Endothelial cell of umbilical vein (primary cell): ENCODE data around the gene SART1. TPM values are rescaled to one million over a fixed set of nuclear protein-coding genes. Genes with fewer than 3 reads are reported as not detected.

Experiments
- BruUV-seq: library from RNA; stranded (reverse); fragments of 400-500 nt; replicated peaks from 2 replicates; lab custom pipeline; 2021; lab: Mats Ljungman, UMichigan
- CTCF ChIA-PET: fragments of 300-600, 350-600 bp; sonication (Branson Sonifier 250); formaldehyde crosslinking; loops from one replicate; lab custom pipeline; 2021; ENCODE audit warnings: antibody characterized with exemption, inconsistent platforms; lab: Charles Lee
- POLR2A ChIA-PET: fragments of 300-600, 350-600 bp; sonication (Branson Sonifier 250); formaldehyde crosslinking; loops from one replicate; lab custom pipeline; 2021; ENCODE audit warnings: antibody characterized with exemption, inconsistent platforms; lab: Charles Lee
- DNase-seq: peaks from one replicate; pipeline ENCODE4 v3.0.0-alpha.2; 2011; ENCODE audit warnings: low read depth, low spot score
- FAIRE-seq: peaks from 2 replicates; lab custom pipeline; 2011; peaks lifted over from hg19 to GRCh38; lab: Jason Lieb, UNC
- H2AFZ ChIP-seq: 2 replicates; pipeline ENCODE4 v1.6.0; 2012; ENCODE audit warnings: low read depth, low read length, control low read depth, inconsistent platforms
- H3K27ac ChIP-seq: 2 replicates; pipeline ENCODE4 v1.5.1; 2011; ENCODE audit warnings: low read depth, mild to moderate bottlenecking, control low read depth, low read length, moderate library complexity; ENCODE audit not compliant: insufficient read depth
- H3K27me3 ChIP-seq, 2 experiments: 2 replicates each; pipeline versions ENCODE4 v1.6.0 to v1.6.1; 2011; ENCODE audit warnings: low read length in 2 of 2, mixed read lengths in 1 of 2; ENCODE audit not compliant: control insufficient read depth in 2 of 2, insufficient read depth in 2 of 2
- H3K36me3 ChIP-seq, 2 experiments: 2 replicates in 1 of 2; 3 replicates in 1 of 2; pipeline ENCODE4 v1.5.1; 2011; ENCODE audit warnings: low read length in 2 of 2, mild to moderate bottlenecking in 1 of 2, moderate library complexity in 1 of 2; ENCODE audit not compliant: control insufficient read depth in 2 of 2, insufficient read depth in 2 of 2; ENCODE audit errors: extremely low read depth in 1 of 2
- H3K4me1 ChIP-seq: 3 replicates; pipeline ENCODE4 v1.5.1; 2011; ENCODE audit warnings: mild to moderate bottlenecking, low read length; ENCODE audit not compliant: control insufficient read depth, insufficient read depth; ENCODE audit errors: extremely low read depth
- H3K4me2 ChIP-seq: 2 replicates; pipeline ENCODE4 v1.6.1; 2011; ENCODE audit warnings: low read length, control low read depth, mixed read lengths; ENCODE audit not compliant: insufficient read depth
- H3K4me3 ChIP-seq, 3 experiments: fragments of 200-600 bp in 1 of 3; sonication (generic), shearing (Covaris generic) in 1 of 3; replicated peaks in 1 of 3; 2 replicates each; pipeline ENCODE4 v1.5.1; 2011 to 2016; ENCODE audit warnings: control low read depth in 3 of 3, low read length in 3 of 3, mild to moderate bottlenecking in 2 of 3, inconsistent platforms in 1 of 3, low read depth in 1 of 3, moderate library complexity in 1 of 3; ENCODE audit not compliant: insufficient read depth in 1 of 3
- H3K79me2 ChIP-seq: 2 replicates; pipeline ENCODE4 v1.6.0; 2012; ENCODE audit warnings: low read length, inconsistent platforms; ENCODE audit not compliant: control insufficient read depth, insufficient read depth
- H3K9ac ChIP-seq: replicated peaks from 2 replicates; pipeline ENCODE3; 2011; ENCODE audit warnings: low read length, control low read depth; ENCODE audit not compliant: insufficient read depth; ENCODE audit errors: extremely low read depth
- H3K9me1 ChIP-seq: replicated peaks from 3 replicates; pipeline ENCODE4 v1.6.0; 2011; ENCODE audit warnings: mild to moderate bottlenecking, low read length; ENCODE audit not compliant: control insufficient read depth, insufficient read depth; ENCODE audit errors: extremely low read depth
- H3K9me3 ChIP-seq: replicated peaks from 2 replicates; pipeline ENCODE4 v1.5.1; 2012; ENCODE audit warnings: low read length, inconsistent platforms; ENCODE audit not compliant: control insufficient read depth, insufficient read depth
- H4K20me1 ChIP-seq: replicated peaks from 2 replicates; pipeline ENCODE3; 2011; ENCODE audit warnings: mild to moderate bottlenecking, low read length; ENCODE audit not compliant: control insufficient read depth, insufficient read depth; ENCODE audit errors: extremely low read depth
- EZH2 ChIP-seq: IDR thresholded peaks from 2 replicates; pipeline ENCODE4 v1.6.1; 2012; ENCODE audit warnings: borderline replicate concordance, low read depth, mild to moderate bottlenecking, moderate library complexity, low read length, inconsistent platforms; ENCODE audit not compliant: severe bottlenecking
- FOS ChIP-seq: IDR thresholded peaks from 2 replicates; pipeline ENCODE4 v1.6.1; 2011; ENCODE audit warnings: mild to moderate bottlenecking, low read length, moderate library complexity, borderline replicate concordance; ENCODE audit not compliant: insufficient read depth
- GATA2 ChIP-seq: IDR thresholded peaks from 2 replicates; pipeline ENCODE4 v1.7.0; 2011; ENCODE audit warnings: low read depth, mild to moderate bottlenecking, moderate library complexity, mixed read lengths, low read length; ENCODE audit not compliant: insufficient read length, insufficient read depth
- JUN ChIP-seq: IDR thresholded peaks from 2 replicates; pipeline ENCODE4 v1.6.1; 2011; ENCODE audit warnings: borderline replicate concordance, low read depth; ENCODE audit not compliant: insufficient read length, insufficient read depth
- MYC ChIP-seq: IDR thresholded peaks from one replicate; pipeline ENCODE4 v1.6.1; 2011; ENCODE audit warnings: mild to moderate bottlenecking, low read depth, low read length
- POLR2A ChIP-seq: IDR thresholded peaks from 2 replicates; pipeline ENCODE4 v1.6.1; 2012; ENCODE audit warnings: low read depth, mild to moderate bottlenecking, control low read depth, low read length
- POLR2AphosphoS5 ChIP-seq: IDR thresholded peaks from 2 replicates; pipeline ENCODE4 v1.6.1; 2012; ENCODE audit warnings: low read depth, mild to moderate bottlenecking, control low read depth, low read length, moderate library complexity; ENCODE audit not compliant: insufficient read depth
- dilution Hi-C: fragments of 300-500 bp; cut with MboI; formaldehyde crosslinking; loops from one replicate; pipeline ENCODE4 v1.15.0; 2019; ENCODE audit warnings: low sequenced_read_pairs; ENCODE audit not compliant: extremely low pct_ligation_motif_present
- intact Hi-C: fragments of 100-400 bp; cut with micrococcal nuclease; formaldehyde crosslinking; loops from one replicate; pipeline ENCODE4 v1.10.0; 2022
- polyA plus RNA-seq, 4 experiments: library from polyadenylated mRNA; depleted of rRNA in 3 of 4; stranded (reverse) in 3 of 4; unstranded in 1 of 4; fragments of >200 nt; gene quantifications; 2 replicates each; pipeline versions ENCODE4 v1.2.1 to v1.2.3, GENCODE V29; 2011 to 2012; ENCODE audit warnings: missing spikeins in 1 of 4
- total RNA-seq: library from RNA; stranded (reverse); gene quantifications from 2 replicates; pipeline ENCODE4 v1.2.3, GENCODE V29; 2021
- TF ChIP-seq, protein P1 (sequence below): IDR thresholded peaks from 2 replicates; pipeline ENCODE4 v1.6.1; 2011; ENCODE audit not compliant: insufficient read depth, insufficient read length
- TF ChIP-seq, protein P2 (sequence below), 2 donors: IDR thresholded peaks; 1 replicate in 1 of 2; 2 replicates in 1 of 2; pipeline ENCODE4 v1.5.1; 2011; ENCODE audit warnings: low read length in 2 of 2, mild to moderate bottlenecking in 2 of 2, moderate library complexity in 2 of 2, control low read depth in 1 of 2, inconsistent platforms in 1 of 2, low read depth in 1 of 2; ENCODE audit not compliant: insufficient read depth in 1 of 2; ENCODE audit errors: extremely low read depth in 1 of 2

SART1 gene
- total and polyA plus RNA-seq, 2 donors (not counting 3 experiments of a cell fraction or from before 2014, with no cell fraction given): 21.8 to 62.7 TPM

DNA sequence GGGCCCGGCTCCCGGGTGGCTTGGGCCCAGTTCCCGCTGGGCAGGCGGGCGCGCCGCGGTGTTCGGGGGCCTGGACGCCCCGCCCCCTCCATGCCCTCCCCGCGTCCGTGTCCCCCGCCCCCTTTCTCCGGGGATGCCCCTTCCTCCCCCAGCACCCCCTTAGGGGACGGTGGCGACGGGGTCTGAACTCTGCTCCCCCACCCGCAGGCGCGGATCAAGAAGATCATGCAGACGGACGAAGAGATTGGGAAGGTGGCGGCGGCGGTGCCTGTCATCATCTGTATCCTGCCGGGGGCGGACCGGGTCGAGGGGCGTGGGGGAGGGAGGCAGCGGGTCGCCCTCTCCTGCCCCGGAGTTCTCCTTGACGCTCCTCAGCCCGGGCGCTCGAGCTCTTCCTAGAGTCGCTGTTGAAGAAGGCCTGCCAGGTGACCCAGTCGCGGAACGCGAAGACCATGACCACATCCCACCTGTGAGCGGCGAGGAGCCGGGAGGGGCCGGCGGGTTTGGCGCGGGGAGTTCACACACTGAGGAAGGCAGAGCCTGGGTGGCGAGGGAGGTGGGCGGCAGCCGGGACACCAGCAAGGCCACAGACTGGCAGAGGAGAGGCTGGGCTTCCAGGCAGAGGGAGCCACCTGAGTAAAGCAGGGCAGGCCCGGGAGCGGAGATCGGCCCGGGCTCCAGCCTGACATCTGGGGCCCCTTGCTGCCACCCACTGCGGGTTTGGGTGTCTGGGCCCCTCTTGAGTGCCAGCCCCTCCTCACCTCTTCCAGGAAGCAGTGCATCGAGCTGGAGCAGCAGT lies 41.8 kb upstream of the SART1 start:
- Histone ChIP-seq H3K9me1 (no peaks in the 10 kb centered on the region), H3K4me3 (peak overlapping the region; percentile 63 to 84 (median 70)), H3K4me1 (peaks cover 46% of the 10 kb centered on the region), H3K36me3 (peaks cover 6 to 9% of the 10 kb centered on the region in 2 experiments), H4K20me1 (no peaks in the 10 kb centered on the region), H2AFZ (peak overlapping the region; percentile 77), H3K27ac (no peak overlapping the region), H3K9ac (peak overlapping the region; percentile 40), H3K4me2 (peak overlapping the region; percentile 79), H3K9me3 (no peaks in the 10 kb centered on the region), H3K79me2 (peaks cover 37% of the 10 kb centered on the region), H3K27me3 (no peaks in the 10 kb centered on the region)
- DNase-seq (peak; percentile 32), FAIRE-seq (no peak)
- peak; percentile 5 for TF ChIP-seq POLR2AphosphoS5
- TF ChIP-seq JUN: no peak
- TF ChIP-seq POLR2A: peak; percentile 10
- POLR2A ChIA-PET: no interaction called here
- CTCF ChIA-PET: interaction anchor here (1.0 to 1.4 kb wide), 3 partner anchors 13 to 35 kb away, joined by 3 to 4 read pairs (median 3); partner anchors contain the start of gene FIBP
- intact Hi-C loops (loop anchor here (1.0 to 5.0 kb wide), 5 partner anchors 31 to 133 kb away; partner anchors contain the start of genes BANF1, EIF1AD, FIBP and SART1), dilution Hi-C loops (no loop called here)
- no TSS peak for BruUV-seq

DNA sequence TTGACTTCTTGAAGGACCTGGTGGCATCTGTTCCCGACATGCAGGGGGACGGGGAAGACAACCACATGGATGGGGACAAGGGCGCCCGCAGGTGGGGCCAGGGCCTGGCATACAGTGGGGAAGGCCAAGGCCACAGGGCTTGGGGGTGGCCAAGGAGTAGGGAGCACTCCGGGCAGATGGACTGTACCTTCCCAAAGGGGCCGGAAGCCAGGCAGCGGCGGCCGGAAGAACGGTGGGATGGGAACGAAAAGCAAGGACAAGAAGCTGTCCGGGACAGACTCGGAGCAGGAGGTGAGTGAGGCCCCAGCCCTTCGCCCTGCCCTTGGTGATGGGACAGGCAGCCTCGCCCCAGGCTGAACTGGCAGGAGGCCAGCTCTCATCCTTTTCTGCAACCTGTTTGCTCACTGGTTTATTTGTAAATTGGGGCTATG lies 41.1 kb upstream of the SART1 start:
- CTCF ChIA-PET: interaction anchor here (1.0 to 1.4 kb wide), 3 partner anchors 13 to 36 kb away, joined by 3 to 4 read pairs (median 3); partner anchors contain the start of gene FIBP
- Histone ChIP-seq H4K20me1 (no peaks in the 10 kb centered on the region), H3K9me1 (no peaks in the 10 kb centered on the region), H3K4me2 (peak overlapping the region; percentile 79), H3K9me3 (no peaks in the 10 kb centered on the region), H3K36me3 (peaks cover 6 to 11% of the 10 kb centered on the region in 2 experiments), H2AFZ (no peak overlapping the region), H3K27ac (no peak overlapping the region), H3K27me3 (no peaks in the 10 kb centered on the region), H3K4me3 (peak overlapping the region; percentile 63 to 84 (median 70)), H3K4me1 (peaks cover 40% of the 10 kb centered on the region), H3K79me2 (peaks cover 37% of the 10 kb centered on the region), H3K9ac (peak overlapping the region; percentile 37)
- no TSS peak for BruUV-seq
- dilution Hi-C loops (no loop called here), intact Hi-C loops (no loop called here)
- TF ChIP-seq FOS: no peak
- TF ChIP-seq, protein P1, sequence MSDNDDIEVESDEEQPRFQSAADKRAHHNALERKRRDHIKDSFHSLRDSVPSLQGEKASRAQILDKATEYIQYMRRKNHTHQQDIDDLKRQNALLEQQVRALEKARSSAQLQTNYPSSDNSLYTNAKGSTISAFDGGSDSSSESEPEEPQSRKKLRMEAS: no peak
- no peak for TF ChIP-seq EZH2
- no peak for TF ChIP-seq JUN
- TF ChIP-seq, protein P2, sequence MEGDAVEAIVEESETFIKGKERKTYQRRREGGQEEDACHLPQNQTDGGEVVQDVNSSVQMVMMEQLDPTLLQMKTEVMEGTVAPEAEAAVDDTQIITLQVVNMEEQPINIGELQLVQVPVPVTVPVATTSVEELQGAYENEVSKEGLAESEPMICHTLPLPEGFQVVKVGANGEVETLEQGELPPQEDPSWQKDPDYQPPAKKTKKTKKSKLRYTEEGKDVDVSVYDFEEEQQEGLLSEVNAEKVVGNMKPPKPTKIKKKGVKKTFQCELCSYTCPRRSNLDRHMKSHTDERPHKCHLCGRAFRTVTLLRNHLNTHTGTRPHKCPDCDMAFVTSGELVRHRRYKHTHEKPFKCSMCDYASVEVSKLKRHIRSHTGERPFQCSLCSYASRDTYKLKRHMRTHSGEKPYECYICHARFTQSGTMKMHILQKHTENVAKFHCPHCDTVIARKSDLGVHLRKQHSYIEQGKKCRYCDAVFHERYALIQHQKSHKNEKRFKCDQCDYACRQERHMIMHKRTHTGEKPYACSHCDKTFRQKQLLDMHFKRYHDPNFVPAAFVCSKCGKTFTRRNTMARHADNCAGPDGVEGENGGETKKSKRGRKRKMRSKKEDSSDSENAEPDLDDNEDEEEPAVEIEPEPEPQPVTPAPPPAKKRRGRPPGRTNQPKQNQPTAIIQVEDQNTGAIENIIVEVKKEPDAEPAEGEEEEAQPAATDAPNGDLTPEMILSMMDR (IDR thresholded peaks at IDR 0.05; ENCODE audit: extremely low read depth in 1 of 2, insufficient read depth in 1 of 2, low read depth in 1 of 2, low read length in 2 of 2): no peak
- TF ChIP-seq POLR2AphosphoS5: no peak
- no peak for TF ChIP-seq GATA2
- no peak for TF ChIP-seq POLR2A
- no peak for TF ChIP-seq MYC
- no peak for FAIRE-seq
- DNase-seq: no peak
- POLR2A ChIA-PET: no interaction called here
